PC-9 (cell line): Measurements from ENCODE around the gene SDHC. TPM values are rescaled to one million over a fixed set of nuclear protein-coding genes. Genes with fewer than 3 reads are reported as not detected.
"Not testable (repeated sequence)": the region's sequence is repeated elsewhere in the genome, so short reads cannot be mapped to it uniquely, and the experiment has no call there.

Experiments used
- BruUV-seq: library from RNA; stranded (reverse); fragments of 400-500 nt; replicated peaks from 2 replicates; lab custom pipeline; 2021; lab: Mats Ljungman, UMichigan
- CTCF ChIA-PET: fragments of 300-600 bp; sonication (Branson Sonifier 250); formaldehyde crosslinking; loops from one replicate; lab custom pipeline; 2022; ENCODE audit warnings: antibody characterized with exemption; lab: Charles Lee
- POLR2A ChIA-PET: fragments of 300-600 bp; sonication (Branson Sonifier 250); formaldehyde crosslinking; loops from one replicate; lab custom pipeline; 2022; ENCODE audit warnings: antibody characterized with exemption; ENCODE audit not compliant: unreplicated experiment; lab: Charles Lee
- DNase-seq, 2 experiments: peaks; one replicate each; pipeline versions ENCODE4 v3.0.0 to v3.0.0-alpha.2; 2015 to 2022; ENCODE audit warnings: mixed read lengths in 1 of 2
- H2AFZ ChIP-seq: fragments of 200-600 bp; sonication (generic); 2 replicates; pipeline ENCODE4 v1.8.1; 2017; ENCODE audit warnings: antibody characterized with exemption
- H3F3A ChIP-seq: fragments of 200-600 bp; sonication (generic); 2 replicates; pipeline ENCODE4 v1.8.1; 2017; ENCODE audit warnings: antibody characterized with exemption, mild to moderate bottlenecking, low read depth; ENCODE audit not compliant: insufficient read depth
- H3K27ac ChIP-seq: fragments of 200-600 bp; sonication (generic); 2 replicates; pipeline ENCODE4 v1.6.1; 2016; ENCODE audit warnings: mixed run types
- H3K27me3 ChIP-seq: fragments of 200-600 bp; sonication (generic); 2 replicates; pipeline ENCODE4 v1.6.1; 2016; ENCODE audit warnings: low read depth, mixed run types; ENCODE audit not compliant: insufficient read depth
- H3K36me3 ChIP-seq: fragments of 200-600 bp; sonication (generic); 2 replicates; pipeline ENCODE4 v1.6.1; 2016; ENCODE audit warnings: low read depth, mixed run types
- H3K4me1 ChIP-seq: fragments of 200-600 bp; sonication (generic); replicated peaks from 2 replicates; pipeline ENCODE4 v1.6.1; 2016; ENCODE audit warnings: mixed run types; ENCODE audit not compliant: insufficient read depth
- H3K4me2 ChIP-seq: fragments of 200-600 bp; sonication (generic); 2 replicates; pipeline ENCODE4 v1.6.1; 2017; ENCODE audit warnings: mixed run types
- H3K4me3 ChIP-seq: fragments of 200-600 bp; sonication (generic); 2 replicates; pipeline ENCODE4 v1.6.1; 2016; ENCODE audit warnings: mixed run types
- H3K79me2 ChIP-seq: fragments of 200-600 bp; sonication (generic); 2 replicates; pipeline ENCODE4 v1.6.1; 2017; ENCODE audit warnings: low read depth, mixed run types
- H3K9me2 ChIP-seq: fragments of 200-600 bp; sonication (generic); 2 replicates; pipeline ENCODE4 v1.8.1; 2017; ENCODE audit warnings: mild to moderate bottlenecking; ENCODE audit not compliant: insufficient read depth
- H3K9me3 ChIP-seq: fragments of 200-600 bp; sonication (generic); 2 replicates; pipeline ENCODE4 v1.8.1; 2016; ENCODE audit warnings: low read depth; ENCODE audit not compliant: insufficient read depth
- H4K20me1 ChIP-seq: fragments of 200-600 bp; sonication (generic); 2 replicates; pipeline ENCODE4 v1.8.1; 2017; ENCODE audit not compliant: insufficient read depth
- EZH2 ChIP-seq: fragments of 200-600 bp; sonication (generic); IDR thresholded peaks from 2 replicates; pipeline ENCODE4 v1.8.0; 2017; ENCODE audit warnings: antibody characterized with exemption, low read depth
- intact Hi-C: fragments of 100-400 bp; cut with micrococcal nuclease; formaldehyde crosslinking; loops from one replicate; pipeline ENCODE4 v1.10.0; 2022; ENCODE audit not compliant: unreplicated experiment
- total RNA-seq: library from RNA; stranded (reverse); gene quantifications from 2 replicates; pipeline ENCODE4 v1.2.3, GENCODE V29; 2021
- TF ChIP-seq, protein P1 (sequence below): fragments of 200-600 bp; sonication (generic); conservative IDR thresholded peaks from 2 replicates; pipeline ENCODE4 v1.6.1; 2017; ENCODE audit warnings: mixed run types, antibody characterized with exemption, mild to moderate bottlenecking, moderate library complexity

SDHC gene
- total RNA-seq, 1 experiment from 2014 or later: 215 TPM

DNA sequence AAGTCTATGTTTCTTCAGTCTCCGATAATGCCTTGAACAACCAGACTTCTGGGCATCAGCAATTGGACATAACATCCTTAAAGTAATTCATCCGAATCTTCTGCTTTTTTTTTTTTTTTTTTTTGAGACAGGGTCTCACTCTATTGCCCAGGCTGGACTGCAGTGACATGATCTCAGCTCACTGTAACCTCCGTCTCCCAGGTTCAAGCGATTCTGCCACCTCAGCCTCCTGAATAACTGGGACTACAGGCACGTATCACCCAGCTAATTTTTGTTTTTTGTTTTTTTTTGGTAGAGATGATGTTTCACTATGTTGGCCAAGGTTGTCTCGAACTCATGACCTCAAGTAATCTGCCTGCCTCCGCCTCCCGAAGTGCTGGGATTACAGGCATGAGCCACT, 77.4 kb downstream of the SDHC start:
- no peak overlapping the region for H3K4me2 ChIP-seq
- H3F3A ChIP-seq: peaks cover 12% of the 10 kb centered on the region; the same call in 1 of the 2 replicates
- CTCF ChIA-PET: no interaction called here
- no peak for DNase-seq
- no peak overlapping the region for H3K27ac ChIP-seq
- H3K27me3 ChIP-seq: no peaks in the 10 kb centered on the region
- POLR2A ChIA-PET: no interaction called here
- H3K79me2 ChIP-seq: no peaks in the 10 kb centered on the region
- peaks cover 19% of the 10 kb centered on the region for H3K4me1 ChIP-seq
- intact Hi-C loops: loop anchor here (10.0 kb wide), 2 partner anchors 53 to 353 kb away; partner anchors contain the start of gene DUSP12
- no peak for TF ChIP-seq EZH2
- TF ChIP-seq, protein P1, sequence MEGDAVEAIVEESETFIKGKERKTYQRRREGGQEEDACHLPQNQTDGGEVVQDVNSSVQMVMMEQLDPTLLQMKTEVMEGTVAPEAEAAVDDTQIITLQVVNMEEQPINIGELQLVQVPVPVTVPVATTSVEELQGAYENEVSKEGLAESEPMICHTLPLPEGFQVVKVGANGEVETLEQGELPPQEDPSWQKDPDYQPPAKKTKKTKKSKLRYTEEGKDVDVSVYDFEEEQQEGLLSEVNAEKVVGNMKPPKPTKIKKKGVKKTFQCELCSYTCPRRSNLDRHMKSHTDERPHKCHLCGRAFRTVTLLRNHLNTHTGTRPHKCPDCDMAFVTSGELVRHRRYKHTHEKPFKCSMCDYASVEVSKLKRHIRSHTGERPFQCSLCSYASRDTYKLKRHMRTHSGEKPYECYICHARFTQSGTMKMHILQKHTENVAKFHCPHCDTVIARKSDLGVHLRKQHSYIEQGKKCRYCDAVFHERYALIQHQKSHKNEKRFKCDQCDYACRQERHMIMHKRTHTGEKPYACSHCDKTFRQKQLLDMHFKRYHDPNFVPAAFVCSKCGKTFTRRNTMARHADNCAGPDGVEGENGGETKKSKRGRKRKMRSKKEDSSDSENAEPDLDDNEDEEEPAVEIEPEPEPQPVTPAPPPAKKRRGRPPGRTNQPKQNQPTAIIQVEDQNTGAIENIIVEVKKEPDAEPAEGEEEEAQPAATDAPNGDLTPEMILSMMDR: no peak
- no peaks in the 10 kb centered on the region for H3K9me3 ChIP-seq
- no peaks in the 10 kb centered on the region for H3K36me3 ChIP-seq
- H3K9me2 ChIP-seq: no peaks in the 10 kb centered on the region
- no peak overlapping the region for H3K4me3 ChIP-seq
- BruUV-seq: no TSS peak
- H2AFZ ChIP-seq: no peak overlapping the region
- no peaks in the 10 kb centered on the region for H4K20me1 ChIP-seq

DNA sequence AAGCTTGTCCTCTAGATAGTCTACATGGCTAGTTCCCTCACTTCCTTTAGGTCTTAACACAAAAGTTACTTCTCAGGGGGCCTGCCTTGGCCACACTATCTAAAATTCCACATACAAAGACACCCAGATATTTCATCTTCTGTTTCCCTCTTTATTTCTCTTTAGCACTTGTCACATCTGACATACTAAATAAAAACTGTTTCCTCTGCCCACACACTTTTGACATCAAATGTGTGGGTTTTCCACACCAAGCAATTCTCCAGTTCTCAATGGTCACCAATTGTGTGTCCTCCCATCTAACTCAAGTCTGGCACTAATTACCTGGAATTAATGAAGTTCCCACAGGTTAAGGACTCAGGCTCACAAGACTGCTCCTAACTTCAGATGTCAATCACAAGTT, 79.0 kb downstream of the SDHC start:
- no peak for TF ChIP-seq EZH2
- TF ChIP-seq, protein P1: no peak
- no peaks in the 10 kb centered on the region for H4K20me1 ChIP-seq
- no peaks in the 10 kb centered on the region for H3K9me3 ChIP-seq
- no peaks in the 10 kb centered on the region for H3K36me3 ChIP-seq
- no peak overlapping the region for H3K27ac ChIP-seq
- intact Hi-C loops: loop anchor here (10.0 kb wide), 2 partner anchors 52 to 352 kb away; partner anchors contain the start of gene DUSP12
- no peaks in the 10 kb centered on the region for H3K9me2 ChIP-seq
- no peak overlapping the region for H2AFZ ChIP-seq
- H3K4me2 ChIP-seq: no peak overlapping the region
- peaks cover 20% of the 10 kb centered on the region; the same call in 1 of the 2 replicates for H3F3A ChIP-seq
- ChIA-PET POLR2A (no interaction called here), CTCF (no interaction called here)
- H3K4me1 ChIP-seq: peaks cover 34% of the 10 kb centered on the region
- no TSS peak for BruUV-seq
- no peak for DNase-seq
- H3K79me2 ChIP-seq: no peaks in the 10 kb centered on the region
- no peak overlapping the region for H3K4me3 ChIP-seq
- no peaks in the 10 kb centered on the region for H3K27me3 ChIP-seq

DNA sequence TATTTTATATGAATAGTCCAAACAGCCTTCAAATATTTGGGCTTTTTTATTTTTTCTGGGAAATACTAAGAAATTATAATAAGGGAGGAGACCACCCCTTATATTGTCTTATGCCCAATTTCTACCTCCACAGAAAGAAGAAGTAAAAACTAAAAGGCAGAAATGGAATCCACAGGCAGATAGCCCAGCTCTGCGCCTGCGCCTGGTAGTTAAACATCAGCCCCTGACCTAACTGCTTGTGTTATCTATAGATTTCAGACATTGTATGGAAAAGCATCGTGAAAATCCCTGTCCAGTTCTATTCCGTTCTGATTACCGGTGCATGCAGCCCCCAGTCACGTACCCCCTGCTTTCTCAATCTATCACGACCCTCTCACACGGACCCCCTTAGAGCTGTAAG, 82.9 kb downstream of the SDHC start:
- POLR2A ChIA-PET, H3K9me2 ChIP-seq, BruUV-seq, H3K27me3 ChIP-seq, H3K36me3 ChIP-seq, H3K4me3 ChIP-seq, CTCF ChIA-PET, DNase-seq, H3K9me3 ChIP-seq, H4K20me1 ChIP-seq, H3K79me2 ChIP-seq: not testable (repeated sequence)
- peaks cover 54% of the 10 kb centered on the region for H3F3A ChIP-seq
- H3K27ac ChIP-seq: peak overlapping the region; percentile 99
- intact Hi-C loops: loop anchor here (5.0 to 10.0 kb wide), 3 partner anchors 48 to 348 kb away; partner anchors contain the start of gene DUSP12
- peak overlapping the region; percentile 82 for H3K4me2 ChIP-seq
- H3K4me1 ChIP-seq: peaks cover 37% of the 10 kb centered on the region
- H2AFZ ChIP-seq: peak overlapping the region; percentile 84; the same call in 1 of the 2 replicates

DNA sequence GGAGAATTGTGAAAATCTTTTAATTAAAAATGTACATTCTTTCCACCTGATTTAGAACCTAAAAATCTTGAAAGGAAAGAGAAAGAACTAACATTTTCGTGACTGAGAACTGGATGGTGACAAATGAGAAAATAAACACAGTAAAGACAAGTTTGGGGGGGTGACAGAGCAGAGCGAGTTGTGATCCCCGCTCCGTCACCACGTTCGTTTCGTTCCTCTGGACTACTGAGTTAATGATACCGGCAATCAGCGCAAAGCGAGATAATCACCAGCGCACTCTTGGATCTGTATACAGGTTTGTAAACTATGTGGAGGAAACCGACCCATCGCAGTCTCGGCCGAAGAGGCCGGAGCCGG, 84.7 kb downstream of the SDHC start:
- Histone ChIP-seq H3K9me3 (no peaks in the 10 kb centered on the region; the same call in 1 of the 2 replicates), H2AFZ (peak overlapping the region; percentile 84), H4K20me1 (no peaks in the 10 kb centered on the region), H3K9me2 (no peaks in the 10 kb centered on the region), H3K27me3 (no peaks in the 10 kb centered on the region), H3K79me2 (no peaks in the 10 kb centered on the region), H3K4me1 (peaks cover 45% of the 10 kb centered on the region), H3K36me3 (no peaks in the 10 kb centered on the region), H3K27ac (peak overlapping the region; percentile 99), H3K4me3 (peak overlapping the region; percentile 67), H3K4me2 (peak overlapping the region; percentile 82), H3F3A (peaks cover 54% of the 10 kb centered on the region)
- CTCF ChIA-PET: no interaction called here
- DNase-seq: no peak
- BruUV-seq: no TSS peak
- intact Hi-C loops: loop anchor here (1.0 to 10.0 kb wide), 4 partner anchors 9 to 346 kb away; partner anchors contain the start of gene DUSP12
- no peak for TF ChIP-seq EZH2
- TF ChIP-seq, protein P1: no peak
- POLR2A ChIA-PET: interaction anchor here (0.9 kb wide), 1 partner anchor 10 kb away, joined by 3 read pairs; no protein-coding TSS in a partner anchor
